GM21576 (cell line): ENCODE data around the gene SLC35A2.
A peak's percentile ranks its signal among the peaks of the same experiment; 100 is the strongest.

Experiments used
- ATAC-seq: cut with Tn5 transposase; IDR thresholded peaks from one replicate; pipeline ENCODE4 v1.9.1; 2021; ENCODE audit warnings: mild to moderate bottlenecking, moderate library complexity; ENCODE audit not compliant: unreplicated experiment

Gene SLC35A2

GRCh38 chrX:48911412-48912182 is at the start of gene SLC35A2:
TSS of gene SLC35A2 (minus strand) at chrX:48911646. CDS start at chrX:48911636, 10 bp downstream.
- ATAC-seq: peak; percentile 69

- ATAC-seq: no peak
Observed at GRCh38 chrX:48960291-48960690, 48.8 kb upstream of the SLC35A2 start.

GRCh38 chrX:48958635-48959094 is 47.2 kb upstream of the SLC35A2 start:
- ATAC-seq: no peak

- peak; percentile 83 for ATAC-seq
Observed at GRCh38 chrX:48957827-48958634, 46.6 kb upstream of the SLC35A2 start.

GRCh38 chrX:48957477-48957826 is 46.0 kb upstream of the SLC35A2 start, which contains the start of gene OTUD5:
TSS of gene OTUD5 (minus strand) at chrX:48957607. CDS start at chrX:48957570, 37 bp downstream.
- peak; percentile 28 for ATAC-seq

- no peak for ATAC-seq
Observed at GRCh38 chrX:48956728-48957414, 45.4 kb upstream of the SLC35A2 start.

- no peak for ATAC-seq
Observed at GRCh38 chrX:48948589-48948988, 37.1 kb upstream of the SLC35A2 start.

GRCh38 chrX:48945517-48946348 is 34.3 kb upstream of the SLC35A2 start:
- peak; percentile 56 for ATAC-seq

- no peak for ATAC-seq
Observed at GRCh38 chrX:48942895-48943294, 31.4 kb upstream of the SLC35A2 start.

- no peak for ATAC-seq
Observed at GRCh38 chrX:48940404-48940955, 29.0 kb upstream of the SLC35A2 start.

- ATAC-seq: no peak
Observed at GRCh38 chrX:48939524-48940228, 28.2 kb upstream of the SLC35A2 start.

- ATAC-seq: peak; percentile 54
Observed at GRCh38 chrX:48938721-48939425, 27.4 kb upstream of the SLC35A2 start.

- peak; percentile 57 for ATAC-seq
Observed at GRCh38 chrX:48937054-48937907, 25.8 kb upstream of the SLC35A2 start.

GRCh38 chrX:48936429-48937053 is 25.1 kb upstream of the SLC35A2 start:
- no peak for ATAC-seq

- ATAC-seq: no peak
Observed at GRCh38 chrX:48935301-48935670, 23.8 kb upstream of the SLC35A2 start.

- no peak for ATAC-seq
Observed at GRCh38 chrX:48934581-48935300, 23.3 kb upstream of the SLC35A2 start.

- no peak for ATAC-seq
Observed at GRCh38 chrX:48933757-48934156, 22.3 kb upstream of the SLC35A2 start.
